Measurements from ENCODE around the gene MICU2. TPM values are rescaled to one million over a fixed set of nuclear protein-coding genes. Genes with fewer than 3 reads are reported as not detected.

The MICU2 gene
- total RNA-seq, 1 experiment from 2014 or later = 21.8 TPM

- Mint-ChIP-seq H3K27me3 (ENCODE audit: insufficient read depth, unreplicated experiment) (no peaks in the 10 kb centered on the region), H3K9me3 (ENCODE audit: unreplicated experiment) (no peaks in the 10 kb centered on the region), H3K36me3 (ENCODE audit: insufficient read depth, unreplicated experiment) (no peaks in the 10 kb centered on the region), H3K4me1 (ENCODE audit: insufficient read depth, unreplicated experiment) (peaks cover 20% of the 10 kb centered on the region), H3K27ac (ENCODE audit: low read depth, unreplicated experiment) (peak overlapping the region; percentile 47), H3K4me3 (ENCODE audit: unreplicated experiment) (no peak overlapping the region)
- ChIA-PET POLR2A (interaction anchor here (0.6 to 2.6 kb wide), 14 partner anchors 15 to 1119 kb away, joined by 3 to 17 read pairs (median 4); partner anchors contain the start of genes FGF9 and MICU2), CTCF (interaction anchor here (0.5 to 4.7 kb wide), 42 partner anchors 8 to 1157 kb away, joined by 3 to 30 read pairs (median 4); partner anchors contain the start of gene FGF9)
- BruUV-seq (replicated peaks) = no TSS peak
- DNase-seq (ENCODE audit: unreplicated experiment) = peak; percentile 52
- intact Hi-C loops (cut with micrococcal nuclease) = loop anchor here (1.0 to 10.0 kb wide), 5 partner anchors 32 to 1159 kb away; partner anchors contain the start of gene FGF9
- peak; percentile 62 for TF ChIP-seq CTCF (IDR thresholded peaks at IDR 0.05; ENCODE audit: unreplicated experiment)
Observed at GRCh38 chr13:21638319-21639282, 34.6 kb upstream of the MICU2 start.

- BruUV-seq (replicated peaks) = no TSS peak
- TF ChIP-seq CTCF (IDR thresholded peaks at IDR 0.05; ENCODE audit: unreplicated experiment) = no peak
- CTCF ChIA-PET = interaction anchor here (0.7 to 4.7 kb wide), 26 partner anchors 9 to 1159 kb away, joined by 3 to 30 read pairs (median 4); partner anchors contain the start of gene FGF9
- Mint-ChIP-seq H3K4me3 (ENCODE audit: unreplicated experiment) (peak overlapping the region; percentile 39), H3K27me3 (ENCODE audit: insufficient read depth, unreplicated experiment) (no peaks in the 10 kb centered on the region), H3K4me1 (ENCODE audit: insufficient read depth, unreplicated experiment) (peaks cover 20% of the 10 kb centered on the region), H3K36me3 (ENCODE audit: insufficient read depth, unreplicated experiment) (no peaks in the 10 kb centered on the region), H3K27ac (ENCODE audit: low read depth, unreplicated experiment) (no peak overlapping the region), H3K9me3 (ENCODE audit: unreplicated experiment) (no peaks in the 10 kb centered on the region)
- peak; percentile 99 for DNase-seq (ENCODE audit: unreplicated experiment)
- POLR2A ChIA-PET = interaction anchor here (0.7 to 2.6 kb wide), 14 partner anchors 17 to 770 kb away, joined by 3 to 17 read pairs (median 3); partner anchors contain the start of genes FGF9 and MICU2
- intact Hi-C loops (cut with micrococcal nuclease) = loop anchor here (5.0 to 10.0 kb wide), 2 partner anchors 128 to 1160 kb away; no protein-coding TSS in a partner anchor
Observed at GRCh38 chr13:21637296-21637695, 33.3 kb upstream of the MICU2 start.

GRCh38 chr13:21636656-21637055 lies 32.7 kb upstream of the MICU2 start:
- intact Hi-C loops (cut with micrococcal nuclease) = loop anchor here (5.0 to 10.0 kb wide), 2 partner anchors 128 to 1161 kb away; no protein-coding TSS in a partner anchor
- CTCF ChIA-PET = interaction anchor here (0.5 to 4.7 kb wide), 6 partner anchors 10 to 1159 kb away, joined by 3 to 30 read pairs (median 4); partner anchors contain the start of gene FGF9

More at GRCh38 chr13:21636656-21637055, 32.7 kb upstream of the MICU2 start:
- POLR2A ChIA-PET = interaction anchor here (1.0 to 2.4 kb wide), 3 partner anchors 33 to 411 kb away, joined by 3 to 14 read pairs (median 3); partner anchors contain the start of gene MICU2
- TF ChIP-seq CTCF (IDR thresholded peaks at IDR 0.05; ENCODE audit: unreplicated experiment) = no peak
- Mint-ChIP-seq H3K4me3 (ENCODE audit: unreplicated experiment) (no peak overlapping the region), H3K36me3 (ENCODE audit: insufficient read depth, unreplicated experiment) (no peaks in the 10 kb centered on the region), H3K4me1 (ENCODE audit: insufficient read depth, unreplicated experiment) (peaks cover 20% of the 10 kb centered on the region), H3K27me3 (ENCODE audit: insufficient read depth, unreplicated experiment) (no peaks in the 10 kb centered on the region), H3K27ac (ENCODE audit: low read depth, unreplicated experiment) (no peak overlapping the region), H3K9me3 (ENCODE audit: unreplicated experiment) (no peaks in the 10 kb centered on the region)
- DNase-seq (ENCODE audit: unreplicated experiment) = peak; percentile 2
- no TSS peak for BruUV-seq (replicated peaks)
